Measurements from ENCODE around the gene CGB1.

Gene CGB1

GRCh38 chr19:49014123-49014869 is 22.4 kb downstream of the CGB1 start:
- TF ChIP-seq ZFX (IDR thresholded peaks at IDR 0.05; ENCODE audit: borderline replicate concordance) (no peak), CTCF (IDR thresholded peaks at IDR 0.05) (no peak)
- H3K27ac ChIP-seq: no peak overlapping the region

- TF ChIP-seq CTCF (IDR thresholded peaks at IDR 0.05): no peak
- TF ChIP-seq ZFX (IDR thresholded peaks at IDR 0.05; ENCODE audit: borderline replicate concordance): no peak
- no peak overlapping the region for H3K27ac ChIP-seq
Observed at GRCh38 chr19:49011194-49011593, 25.5 kb downstream of the CGB1 start.

GRCh38 chr19:49010453-49010852 is 26.2 kb downstream of the CGB1 start:
- H3K27ac ChIP-seq: no peak overlapping the region
- no peak for TF ChIP-seq ZFX (IDR thresholded peaks at IDR 0.05; ENCODE audit: borderline replicate concordance)
- TF ChIP-seq CTCF (IDR thresholded peaks at IDR 0.05): no peak

- TF ChIP-seq ZFX (IDR thresholded peaks at IDR 0.05; ENCODE audit: borderline replicate concordance): no peak
- no peak for TF ChIP-seq CTCF (IDR thresholded peaks at IDR 0.05)
- H3K27ac ChIP-seq: no peak overlapping the region
Observed at GRCh38 chr19:49009828-49010227, 26.9 kb downstream of the CGB1 start.

- TF ChIP-seq CTCF (IDR thresholded peaks at IDR 0.05): no peak
- no peak for TF ChIP-seq ZFX (IDR thresholded peaks at IDR 0.05; ENCODE audit: borderline replicate concordance)
- H3K27ac ChIP-seq: no peak overlapping the region
Observed at GRCh38 chr19:49006905-49007304, 29.8 kb downstream of the CGB1 start.

- TF ChIP-seq ZFX (IDR thresholded peaks at IDR 0.05; ENCODE audit: borderline replicate concordance) (no peak), CTCF (IDR thresholded peaks at IDR 0.05) (no peak)
Observed at GRCh38 chr19:49004964-49005614, 31.6 kb downstream of the CGB1 start.

GRCh38 chr19:49004133-49004532 is 32.6 kb downstream of the CGB1 start:
- TF ChIP-seq ZFX (IDR thresholded peaks at IDR 0.05; ENCODE audit: borderline replicate concordance) (no peak), CTCF (IDR thresholded peaks at IDR 0.05) (no peak)
- no peak overlapping the region for H3K27ac ChIP-seq

More at GRCh38 chr19:49004964-49005614, 31.6 kb downstream of the CGB1 start:
- H3K27ac ChIP-seq: no peak overlapping the region

Measured in 22Rv1 (cell line).